Central memory CD8-positive, alpha-beta T cell (primary cell): ENCODE results near the gene ZAR1L.

ENCODE experiments used
- ATAC-seq: fragments of 150-1000 bp; cut with Tn5 transposase; replicated peaks from 2 replicates; pipeline ENCODE4 v1.10.0; 2022; ENCODE audit warnings: mild to moderate bottlenecking, moderate FRiP score, moderate number of reproducible peaks; ENCODE audit not compliant: poor library complexity, severe bottlenecking; ENCODE audit errors: extremely low read depth
- DNase-seq, 2 donors: peaks; one replicate each; pipeline ENCODE4 v3.0.0; 2021; ENCODE audit warnings: low spot score in 2 of 2
- H3K27ac Mint-ChIP-seq: one replicate; pipeline ENCODE4 v1.8.0; 2022; ENCODE audit warnings: low read depth, mild to moderate bottlenecking, moderate library complexity, mixed read lengths
- H3K27me3 Mint-ChIP-seq: one replicate; pipeline ENCODE4 v1.8.0; 2022; ENCODE audit warnings: mixed read lengths
- H3K36me3 Mint-ChIP-seq: one replicate; pipeline ENCODE4 v1.8.0; 2022; ENCODE audit warnings: mild to moderate bottlenecking, moderate library complexity, mixed read lengths; ENCODE audit not compliant: insufficient read depth
- H3K4me1 Mint-ChIP-seq: one replicate; pipeline ENCODE4 v1.8.0; 2022; ENCODE audit warnings: mixed read lengths
- H3K4me3 Mint-ChIP-seq: one replicate; pipeline ENCODE4 v1.8.0; 2022; ENCODE audit warnings: mild to moderate bottlenecking, moderate library complexity, mixed read lengths
- H3K9me3 Mint-ChIP-seq: one replicate; pipeline ENCODE4 v1.8.0; 2022; ENCODE audit warnings: mixed read lengths

Gene ZAR1L

GRCh38 chr13:32262165-32262564, 53.0 kb downstream of the ZAR1L start:
- Mint-ChIP-seq H3K27ac (no peak overlapping the region), H3K4me1 (no peaks in the 10 kb centered on the region), H3K27me3 (peaks cover 12% of the 10 kb centered on the region), H3K36me3 (no peaks in the 10 kb centered on the region), H3K9me3 (no peaks in the 10 kb centered on the region), H3K4me3 (no peak overlapping the region)
- ATAC-seq (no peak), DNase-seq (no peak)

DNA sequence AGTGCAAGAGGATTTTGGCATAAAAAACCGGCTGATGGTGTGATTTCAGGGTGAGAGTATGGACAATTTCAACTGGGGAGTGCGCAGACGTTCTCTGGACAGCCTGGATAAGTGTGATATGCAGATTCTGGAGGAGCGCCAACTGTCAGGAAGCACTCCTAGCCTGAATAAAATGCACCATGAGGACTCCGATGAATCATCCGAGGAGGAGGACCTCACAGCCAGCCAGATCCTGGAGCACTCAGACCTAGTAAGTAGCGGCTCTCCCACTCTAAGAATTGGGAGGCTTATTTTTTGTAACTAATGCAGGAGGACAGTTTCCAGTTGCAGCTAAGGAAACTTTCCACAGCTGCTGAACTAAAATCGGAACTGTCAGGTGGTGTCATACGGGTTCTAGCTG, 53.6 kb downstream of the ZAR1L start:
- Mint-ChIP-seq H3K4me3 (no peak overlapping the region), H3K4me1 (no peaks in the 10 kb centered on the region), H3K9me3 (no peaks in the 10 kb centered on the region), H3K27me3 (peaks cover 12% of the 10 kb centered on the region), H3K36me3 (no peaks in the 10 kb centered on the region), H3K27ac (no peak overlapping the region)
- ATAC-seq, result no peak
- no peak for DNase-seq

- no peak for DNase-seq
- Mint-ChIP-seq H3K36me3 (peaks cover 1% of the 10 kb centered on the region), H3K9me3 (no peaks in the 10 kb centered on the region), H3K4me3 (no peak overlapping the region), H3K27me3 (peaks cover 30% of the 10 kb centered on the region), H3K4me1 (no peaks in the 10 kb centered on the region), H3K27ac (no peak overlapping the region)
- no peak for ATAC-seq
These were observed 56.0 kb downstream of the ZAR1L start for GRCh38 chr13:32259116-32259515.

DNA sequence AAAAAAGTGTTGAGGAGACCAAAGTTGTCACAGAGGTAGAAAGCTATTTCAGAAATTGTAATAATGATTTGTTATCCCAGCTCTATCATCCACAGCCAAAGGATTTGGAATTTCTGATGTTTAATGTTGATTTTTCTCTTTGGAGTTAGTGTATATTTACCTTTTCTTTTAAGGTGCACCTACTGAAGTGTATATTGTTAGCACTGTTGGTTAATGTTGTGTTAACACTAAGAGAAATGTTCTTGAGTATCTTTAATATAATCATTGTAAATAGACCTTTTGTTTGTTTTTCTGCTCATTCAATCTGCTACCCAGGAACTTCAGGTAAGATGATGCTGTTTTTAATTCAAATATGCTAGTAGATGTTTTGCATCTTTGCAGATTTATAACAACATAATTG, 57.5 kb downstream of the ZAR1L start:
- Mint-ChIP-seq H3K4me3 (no peak overlapping the region), H3K27me3 (peaks cover 31% of the 10 kb centered on the region), H3K36me3 (peaks cover 1% of the 10 kb centered on the region), H3K4me1 (no peaks in the 10 kb centered on the region), H3K27ac (no peak overlapping the region), H3K9me3 (no peaks in the 10 kb centered on the region)
- ATAC-seq (no peak), DNase-seq (no peak)

DNA sequence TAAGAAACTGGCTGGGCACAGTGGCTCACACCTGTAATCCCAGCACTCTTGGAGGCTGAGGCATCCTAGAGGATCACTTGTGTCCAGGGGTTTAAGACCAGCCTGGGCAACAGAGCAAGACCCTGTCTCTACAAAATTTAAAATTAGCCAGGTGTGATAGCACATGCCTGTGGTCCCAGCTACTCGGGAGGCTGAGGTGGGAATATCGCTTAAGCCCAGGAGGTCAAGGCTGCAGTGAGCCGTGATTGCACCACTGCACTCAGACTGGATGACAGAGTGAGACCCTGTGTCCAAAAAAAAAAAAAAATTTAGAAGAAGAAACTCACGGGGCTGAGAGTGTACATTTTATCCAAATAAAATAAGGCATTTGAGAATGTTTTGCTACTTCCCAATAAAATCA, 58.9 kb downstream of the ZAR1L start:
- DNase-seq, result no peak
- peaks cover 1% of the 10 kb centered on the region for H3K36me3 Mint-ChIP-seq

DNA sequence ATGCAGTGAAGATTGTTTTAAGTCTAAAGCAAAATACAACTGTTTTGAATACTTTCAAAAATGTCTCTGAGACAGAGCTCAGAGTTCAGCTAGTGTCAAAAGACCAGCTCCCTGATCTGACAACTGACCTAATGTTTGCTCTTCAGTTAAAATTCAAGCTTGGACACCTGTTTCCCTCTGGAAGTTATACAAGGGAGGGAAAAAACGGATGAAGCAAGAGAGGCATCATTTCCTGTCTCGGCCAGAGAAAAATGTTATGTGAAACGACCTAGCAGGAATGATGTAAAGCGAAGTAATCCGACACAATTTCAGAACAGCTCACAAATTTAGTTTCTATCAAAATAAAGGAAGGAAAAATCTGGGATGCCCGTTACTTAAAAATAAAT, 59.4 kb downstream of the ZAR1L start:
- H3K9me3 Mint-ChIP-seq, result no peaks in the 10 kb centered on the region
- ATAC-seq, result no peak
- peaks cover 38% of the 10 kb centered on the region for H3K27me3 Mint-ChIP-seq
- no peak overlapping the region for H3K27ac Mint-ChIP-seq
- H3K4me1 Mint-ChIP-seq, result no peaks in the 10 kb centered on the region
- H3K4me3 Mint-ChIP-seq, result no peak overlapping the region
- DNase-seq, result no peak
- H3K36me3 Mint-ChIP-seq, result peaks cover 1% of the 10 kb centered on the region

More for the DNA sequence above, 58.9 kb downstream of the ZAR1L start:
- Mint-ChIP-seq H3K4me3 (no peak overlapping the region), H3K27me3 (peaks cover 32% of the 10 kb centered on the region), H3K4me1 (no peaks in the 10 kb centered on the region), H3K9me3 (no peaks in the 10 kb centered on the region), H3K27ac (no peak overlapping the region)
- no peak for ATAC-seq

DNA sequence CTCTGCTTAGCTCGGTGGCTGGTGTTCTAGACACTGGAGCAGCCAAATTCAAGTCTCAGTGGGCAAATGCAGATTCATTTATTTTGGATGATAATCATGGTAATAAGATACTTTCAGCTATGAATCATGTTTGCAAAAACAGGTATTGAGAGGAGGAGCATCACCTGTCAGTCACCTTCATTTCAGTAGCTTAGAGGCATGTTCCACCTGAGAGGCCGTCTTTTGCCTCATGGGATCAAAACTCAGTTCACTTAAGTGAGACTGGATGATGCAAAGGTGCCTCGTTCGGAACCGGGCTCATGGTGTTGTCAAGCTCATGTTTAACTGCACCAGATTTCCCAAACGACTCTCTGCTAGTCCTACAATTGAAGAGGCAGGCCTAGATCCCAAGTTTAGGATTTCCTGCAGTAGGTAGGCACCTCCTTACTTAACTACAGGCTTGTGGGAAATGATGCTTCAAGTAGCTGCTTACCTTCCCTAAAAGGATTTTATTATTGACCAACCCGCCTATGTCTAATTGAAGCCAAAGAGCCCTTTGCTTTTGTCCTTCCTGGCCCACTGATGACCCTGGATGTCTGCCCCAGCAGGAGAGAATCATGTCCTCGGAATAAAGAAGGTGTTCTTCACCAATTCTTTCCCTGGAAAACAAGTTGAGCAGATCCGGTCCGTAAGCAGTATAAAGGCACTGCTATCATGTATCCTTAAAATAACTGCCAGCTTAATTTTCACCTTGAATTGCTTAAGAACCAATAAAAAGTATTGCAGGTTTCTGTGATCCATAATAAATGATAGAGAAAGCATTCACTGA, 60.0 kb downstream of the ZAR1L start:
- DNase-seq (no peak), ATAC-seq (no peak)
- H3K27ac Mint-ChIP-seq, result no peak overlapping the region
- H3K36me3 Mint-ChIP-seq, result peaks cover 4% of the 10 kb centered on the region
- peaks cover 44% of the 10 kb centered on the region for H3K27me3 Mint-ChIP-seq
- no peaks in the 10 kb centered on the region for H3K9me3 Mint-ChIP-seq
- no peaks in the 10 kb centered on the region for H3K4me1 Mint-ChIP-seq
- no peak overlapping the region for H3K4me3 Mint-ChIP-seq

- no peak overlapping the region for H3K27ac Mint-ChIP-seq
- H3K27me3 Mint-ChIP-seq, result peaks cover 44% of the 10 kb centered on the region
- H3K4me1 Mint-ChIP-seq, result no peaks in the 10 kb centered on the region
- peaks cover 4% of the 10 kb centered on the region for H3K36me3 Mint-ChIP-seq
- DNase-seq, result no peak
- no peak overlapping the region for H3K4me3 Mint-ChIP-seq
- no peak for ATAC-seq
- no peaks in the 10 kb centered on the region for H3K9me3 Mint-ChIP-seq
These were observed 60.7 kb downstream of the ZAR1L start for GRCh38 chr13:32254416-32254815.

GRCh38 chr13:32253911-32254399, 61.2 kb downstream of the ZAR1L start:
- DNase-seq, result no peak
- Mint-ChIP-seq H3K36me3 (peaks cover 4% of the 10 kb centered on the region), H3K9me3 (no peaks in the 10 kb centered on the region)

More at GRCh38 chr13:32253911-32254399, 61.2 kb downstream of the ZAR1L start:
- Mint-ChIP-seq H3K4me1 (no peaks in the 10 kb centered on the region), H3K4me3 (no peak overlapping the region), H3K27ac (no peak overlapping the region), H3K27me3 (peaks cover 41% of the 10 kb centered on the region)
- no peak for ATAC-seq
